ENCODE measurements around the gene FRMPD1.
A peak's percentile ranks its signal among the peaks of the same experiment; 100 is the strongest.

Gene FRMPD1

DNA sequence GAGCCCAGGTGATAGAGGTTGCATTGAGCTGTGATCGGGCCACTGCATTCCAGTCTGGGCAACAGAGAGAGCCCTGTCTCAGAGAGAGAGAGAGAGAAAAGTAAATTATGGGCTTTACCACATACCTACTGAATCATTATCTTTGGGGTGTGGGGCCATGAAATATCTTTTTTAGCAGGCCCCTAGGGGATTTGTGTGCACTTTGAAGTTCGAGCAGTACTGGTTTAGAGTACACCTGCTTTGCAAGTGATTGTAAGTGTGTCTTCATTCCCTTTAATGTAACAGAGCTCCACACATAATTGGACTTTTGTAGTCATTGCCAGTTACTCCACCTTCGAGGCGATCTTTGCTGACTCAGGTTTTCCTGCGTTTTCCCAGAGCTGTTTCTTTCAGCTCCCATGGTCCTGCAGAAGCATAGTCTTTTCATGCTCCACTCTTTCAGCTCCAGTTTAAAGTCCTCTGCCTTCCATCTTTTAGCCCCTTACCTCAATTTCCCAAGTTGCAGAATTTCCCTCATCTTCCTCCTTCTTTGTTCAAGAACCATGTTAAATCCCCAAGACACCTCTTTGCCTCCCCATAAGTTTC, 24.0 kb upstream of the FRMPD1 start:
- DNase-seq, result no peak

DNA sequence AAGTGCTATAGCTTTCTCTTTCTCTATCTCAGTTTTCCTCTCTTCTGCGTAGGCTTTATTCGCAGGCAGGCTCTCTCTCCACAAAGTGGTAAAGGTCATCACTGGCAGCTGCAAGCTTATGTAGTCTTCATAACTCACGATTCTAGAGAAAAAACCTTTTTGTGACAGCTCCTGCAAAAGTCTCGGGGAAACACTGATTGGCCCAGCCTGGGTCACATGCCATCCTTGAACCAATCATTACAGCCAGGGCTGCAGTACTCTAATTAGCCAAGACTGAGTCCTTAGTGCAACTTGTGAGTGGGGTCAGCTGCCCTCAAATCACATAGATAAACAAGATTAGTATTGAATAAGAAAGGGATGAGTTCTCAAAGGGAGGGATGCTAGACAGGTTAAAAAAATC, 18.3 kb upstream of the FRMPD1 start:
- DNase-seq, result no peak

DNA sequence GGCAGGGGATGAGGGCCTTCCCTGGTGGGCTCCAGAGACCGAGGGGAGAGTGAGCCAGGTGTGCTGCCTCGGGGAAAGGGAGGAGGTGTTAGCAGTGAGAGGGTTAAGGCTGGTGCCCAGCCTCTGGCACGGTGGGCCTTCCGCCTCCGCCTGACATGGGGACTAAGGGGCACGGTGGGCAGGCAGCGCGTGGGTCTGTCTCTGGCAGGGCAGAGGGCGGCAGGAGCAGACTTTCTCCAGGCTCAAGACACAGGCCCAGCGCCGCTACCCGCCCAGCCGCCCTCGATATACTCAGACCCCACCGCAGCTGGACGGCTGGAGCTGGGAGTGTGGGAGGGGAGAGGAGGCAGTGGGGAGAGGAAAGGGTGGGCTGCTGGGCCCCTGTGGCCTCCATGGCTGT, 14.9 kb upstream of the FRMPD1 start:
- DNase-seq, result no peak

DNA sequence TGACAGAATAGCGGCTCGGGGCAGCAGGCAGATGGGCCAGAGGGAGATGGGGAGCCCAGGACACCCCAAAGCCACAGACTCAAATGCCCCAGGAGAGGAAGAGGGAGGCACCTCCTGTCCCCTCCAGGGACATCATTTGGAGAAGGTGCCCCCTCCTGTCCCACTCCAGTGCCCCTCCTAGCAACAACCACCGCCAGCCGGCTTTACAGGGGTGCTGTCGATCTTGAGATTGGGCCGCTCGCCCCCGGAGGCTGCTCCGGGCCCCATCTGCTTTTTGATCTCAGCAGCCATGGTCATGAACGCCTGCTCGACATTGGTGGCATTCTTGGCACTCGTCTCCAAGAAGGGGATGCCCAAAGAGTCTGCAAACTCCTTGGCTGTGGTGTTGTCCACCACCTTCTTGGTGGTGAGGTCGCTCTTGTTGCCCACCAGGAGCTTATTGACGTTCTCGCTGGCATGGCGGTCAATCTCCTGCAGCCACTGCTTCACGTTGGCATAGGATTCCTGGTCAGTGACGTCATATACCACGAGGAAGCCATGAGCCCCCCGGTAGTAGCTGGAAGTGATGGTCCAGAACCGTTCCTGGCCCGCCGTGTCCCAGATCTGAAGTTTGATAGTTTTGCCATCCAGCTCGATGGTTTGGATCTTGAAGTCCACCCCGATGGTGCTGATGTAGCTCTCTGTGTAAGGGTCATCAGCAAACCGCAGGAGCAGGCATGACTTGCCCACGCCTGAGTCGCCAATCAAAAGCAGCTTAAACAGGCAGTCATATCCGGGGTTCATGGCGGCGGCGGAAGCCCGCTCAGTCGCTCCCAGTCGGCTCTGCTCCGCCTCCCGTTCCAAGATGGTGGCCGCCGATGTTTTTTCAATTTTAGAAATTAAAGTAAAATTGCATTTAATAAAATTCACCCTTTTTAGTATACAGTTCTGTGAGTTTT, 14.0 kb upstream of the FRMPD1 start:
- no peak for DNase-seq

DNA sequence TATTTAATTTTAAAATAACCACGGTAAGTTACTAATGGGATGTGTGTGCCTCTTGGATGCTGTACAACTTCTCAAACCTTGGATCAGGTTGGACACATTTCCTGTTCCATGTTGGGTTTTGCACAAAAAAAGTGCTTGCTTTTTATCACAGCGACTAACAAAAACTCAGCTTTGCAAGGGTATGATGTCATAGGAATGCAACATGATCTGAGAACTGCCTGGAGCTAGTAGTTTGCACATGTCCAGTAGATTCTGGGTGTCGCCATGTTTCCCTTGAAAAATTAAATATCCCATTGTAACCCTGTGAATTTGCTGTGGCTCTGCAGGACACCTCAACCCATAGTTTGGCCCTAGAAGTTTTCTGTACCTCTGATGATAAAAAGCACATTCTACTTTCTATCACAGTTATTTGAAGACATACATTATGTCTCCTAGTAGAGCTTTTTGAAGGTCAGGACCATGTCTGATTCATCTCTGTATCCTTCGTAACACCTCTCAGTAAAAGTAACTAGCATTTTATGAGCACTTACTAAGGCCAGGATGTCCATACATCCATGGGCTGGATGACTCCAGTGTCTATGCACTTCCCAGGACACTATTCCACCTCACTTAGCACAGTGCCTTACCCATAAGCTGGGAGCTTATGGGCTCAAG, 11.5 kb upstream of the FRMPD1 start:
- DNase-seq, result no peak

DNA sequence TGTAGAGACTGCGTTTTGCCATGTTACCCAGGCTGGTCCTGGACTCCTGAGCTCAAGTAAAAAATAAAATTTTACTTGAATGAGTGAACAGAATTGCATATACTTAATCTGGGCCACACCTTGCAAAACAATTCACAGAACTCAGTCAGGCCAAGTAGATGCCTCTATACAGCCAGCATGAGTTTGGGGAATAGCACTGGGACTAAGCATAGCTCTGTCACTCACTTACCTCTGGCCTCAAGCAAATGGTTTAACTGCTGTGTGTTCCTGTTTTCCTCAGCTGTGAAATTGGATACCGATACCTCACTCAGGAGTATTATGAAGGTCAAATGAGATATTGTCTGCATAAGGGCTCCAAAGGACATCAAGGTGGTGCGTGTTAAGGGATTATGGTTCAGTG, 10.9 kb upstream of the FRMPD1 start:
- DNase-seq, result no peak

DNA sequence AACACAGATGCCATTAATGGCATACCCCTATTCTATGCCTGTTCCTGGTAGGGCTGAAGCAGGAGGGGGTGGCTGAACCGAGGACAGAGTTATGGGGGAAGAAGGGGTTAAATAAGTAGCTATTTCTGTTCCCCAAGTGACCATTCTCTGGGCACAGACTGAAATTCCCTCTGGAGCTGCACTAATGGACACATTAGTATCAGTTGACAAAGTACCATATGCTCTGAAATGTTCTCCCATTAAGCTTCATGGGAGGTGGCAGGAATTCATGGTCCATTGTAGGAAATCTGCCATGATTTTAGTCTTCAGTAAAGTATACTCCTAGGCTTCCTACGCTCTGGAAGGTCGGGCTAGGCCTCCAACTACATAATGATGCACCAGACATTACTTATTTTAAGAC, 10.5 kb upstream of the FRMPD1 start:
- DNase-seq, result no peak

DNA sequence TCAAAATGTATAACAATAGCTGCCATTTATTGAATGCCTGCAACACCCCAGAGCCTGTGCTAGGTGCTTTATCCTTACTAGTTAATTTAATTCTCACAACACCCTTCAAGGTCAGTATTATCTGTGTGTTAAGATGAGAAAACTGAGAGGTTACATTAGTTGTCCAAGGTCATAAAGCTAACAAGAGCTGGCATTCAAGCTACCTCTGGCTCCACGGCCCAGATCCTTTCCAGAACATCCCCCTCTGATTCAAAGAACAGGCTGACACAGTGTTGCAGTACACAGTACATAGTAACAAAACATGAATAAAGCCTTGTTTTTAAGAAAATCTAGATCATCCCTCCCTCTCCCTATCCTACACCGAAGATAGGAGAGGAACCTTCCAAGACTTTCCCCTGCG, 9.4 kb upstream of the FRMPD1 start:
- no peak for DNase-seq

DNA sequence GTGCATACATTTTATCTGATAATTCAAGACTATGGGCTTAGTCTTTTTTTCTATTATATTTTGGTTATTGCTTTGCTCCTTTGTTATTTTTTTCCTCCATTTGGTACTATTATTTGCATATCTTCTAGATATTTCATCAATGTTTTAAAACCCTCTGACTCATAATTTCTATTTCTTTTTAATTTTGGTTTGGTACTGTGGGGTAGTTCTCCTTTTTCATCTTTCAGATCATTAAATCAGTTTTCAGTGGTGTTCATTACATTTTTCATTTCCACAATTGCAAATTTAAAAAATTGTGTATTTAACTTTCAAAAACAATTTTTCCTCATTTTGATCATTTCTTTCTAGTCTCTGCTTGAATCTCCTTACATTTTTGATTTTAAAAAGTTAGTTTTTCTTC, 7.5 kb upstream of the FRMPD1 start:
- DNase-seq, result no peak

DNA sequence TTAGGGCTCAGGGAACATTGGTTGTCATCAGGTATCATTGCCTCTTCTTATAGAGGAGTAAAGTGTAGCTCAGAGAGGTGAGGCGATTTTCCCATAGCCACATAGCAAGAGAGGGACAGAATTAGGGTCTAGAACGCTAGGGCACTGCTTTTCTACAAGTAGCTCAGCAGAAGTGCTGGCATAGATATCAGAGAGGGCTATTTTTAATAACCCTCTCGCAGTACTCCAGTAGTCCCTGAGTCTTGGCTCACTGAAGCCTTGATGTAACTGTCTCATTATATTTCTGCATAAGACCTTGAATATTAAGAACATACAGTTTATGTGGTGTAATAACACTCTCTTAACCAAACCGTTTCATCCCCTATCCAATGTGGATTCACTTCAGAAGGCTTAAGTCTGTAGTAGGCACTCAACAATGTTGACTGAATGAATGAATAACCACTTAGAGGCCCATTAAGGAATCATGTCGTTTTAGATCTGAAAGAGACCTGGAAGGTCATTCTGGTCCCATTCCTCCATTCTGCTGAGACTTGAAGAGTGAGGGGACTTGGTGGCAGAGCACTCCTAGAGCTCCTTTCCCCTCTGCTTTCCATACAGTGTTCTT, 4.7 kb upstream of the FRMPD1 start:
- peak in 1 of 2 experiments; percentile 56 for DNase-seq

DNA sequence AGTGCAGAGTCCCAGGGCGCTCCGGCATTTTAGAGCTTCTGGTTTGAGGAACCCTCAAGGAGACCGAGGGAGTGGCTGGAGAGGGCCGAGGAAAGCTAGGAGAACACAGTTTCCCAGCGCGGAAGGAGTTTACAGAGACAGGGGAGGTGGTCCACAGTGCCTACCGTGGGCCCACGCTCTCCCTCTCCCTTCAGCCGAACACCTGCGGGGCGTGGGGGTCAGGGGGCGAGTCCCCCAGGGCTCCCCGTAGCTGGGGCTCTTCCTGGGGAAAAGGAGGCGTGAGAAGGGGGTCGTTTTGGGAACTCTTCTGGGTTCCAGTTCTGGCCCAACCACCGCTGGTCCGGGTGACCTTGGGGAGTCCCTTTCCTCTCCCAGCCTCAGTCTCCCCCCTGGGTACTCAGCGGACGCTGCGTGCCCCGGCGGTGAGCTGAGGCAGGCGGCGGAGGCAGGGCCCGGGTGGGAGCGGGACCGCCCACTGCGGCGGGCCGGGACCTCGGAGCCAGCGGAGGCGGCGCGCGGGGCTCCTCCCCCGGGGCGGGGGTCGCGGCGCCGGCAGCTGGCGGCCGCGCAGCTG, 368 bp upstream of the FRMPD1 start:
- DNase-seq, result no peak

DNA sequence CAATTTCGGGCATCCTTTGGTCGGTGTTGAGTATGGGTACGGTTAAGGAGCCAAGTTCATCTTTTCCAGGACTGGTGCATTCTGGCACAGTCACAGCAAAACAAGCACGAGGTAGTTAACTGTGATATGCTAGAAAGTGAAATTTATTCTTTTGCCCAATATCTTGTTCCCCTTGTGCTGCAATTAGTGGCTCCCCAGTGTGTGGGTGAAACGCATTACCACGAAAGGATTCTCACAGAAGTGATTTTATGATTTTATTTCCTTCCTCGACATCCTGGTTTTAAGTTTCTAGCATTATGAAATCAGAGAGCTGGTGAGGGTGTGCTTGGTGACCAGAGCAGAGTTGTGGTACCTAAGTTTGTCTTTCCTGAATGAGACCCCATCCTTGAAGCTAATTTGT, 1.5 kb downstream of the FRMPD1 start:
- no peak for DNase-seq

DNA sequence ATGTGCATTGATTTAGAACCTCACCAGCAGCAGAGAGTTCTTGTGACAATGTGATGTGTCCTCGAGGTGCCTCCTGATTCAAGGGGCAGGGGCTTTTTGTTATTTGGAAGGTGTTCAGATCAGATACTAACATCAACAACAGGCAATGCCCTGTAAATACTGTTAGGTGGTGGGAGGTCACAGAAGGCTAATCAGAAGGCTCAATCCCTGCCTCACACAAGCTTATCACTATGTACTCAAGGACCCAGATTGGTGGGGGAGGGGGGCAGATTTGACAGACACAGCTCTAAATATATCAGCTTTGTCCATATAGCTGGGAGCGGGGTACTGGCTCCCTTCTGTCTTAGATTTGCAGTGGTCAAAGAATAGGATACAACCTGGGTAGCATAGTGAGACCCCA, 2.6 kb downstream of the FRMPD1 start:
- no peak for DNase-seq

DNA sequence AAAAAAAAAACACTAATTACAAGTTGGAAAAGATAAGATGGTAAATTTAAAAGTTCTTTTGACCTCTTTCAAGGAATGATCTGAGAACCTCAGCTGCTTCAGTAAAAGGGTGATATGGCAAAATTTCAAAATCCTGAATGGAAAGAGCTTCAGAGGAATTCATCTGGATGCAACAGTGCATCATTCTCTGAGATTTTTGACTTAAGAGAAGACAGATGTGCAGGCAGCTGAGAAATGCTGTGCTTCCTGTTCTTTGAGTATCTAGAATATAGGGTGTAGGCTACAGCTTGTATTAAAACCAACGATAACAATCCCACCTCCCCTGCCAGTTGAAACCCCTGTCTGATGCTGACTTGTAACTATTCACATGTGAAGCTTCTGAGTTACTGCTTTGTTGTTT, 6.2 kb downstream of the FRMPD1 start:
- no peak for DNase-seq

DNA sequence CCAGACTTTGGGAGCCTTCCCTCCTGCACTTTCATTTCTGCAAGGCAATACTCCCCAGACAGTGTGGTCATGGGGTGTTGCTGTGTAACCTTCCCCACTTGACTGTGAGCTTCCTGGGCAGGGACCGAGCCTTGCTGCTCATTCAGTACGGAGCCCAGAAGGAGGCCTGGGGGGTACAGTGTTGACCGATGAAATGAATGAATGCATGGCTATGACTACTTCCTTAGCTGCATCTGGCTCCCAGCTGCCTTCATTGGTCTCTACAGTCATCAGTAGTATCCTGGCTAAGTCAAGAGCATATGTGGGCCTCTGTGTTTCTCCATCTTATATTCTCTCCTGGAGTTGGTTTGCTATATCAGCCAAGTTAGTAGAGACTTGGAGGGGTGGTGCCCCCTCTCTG, 9.9 kb downstream of the FRMPD1 start:
- no peak for DNase-seq

DNA sequence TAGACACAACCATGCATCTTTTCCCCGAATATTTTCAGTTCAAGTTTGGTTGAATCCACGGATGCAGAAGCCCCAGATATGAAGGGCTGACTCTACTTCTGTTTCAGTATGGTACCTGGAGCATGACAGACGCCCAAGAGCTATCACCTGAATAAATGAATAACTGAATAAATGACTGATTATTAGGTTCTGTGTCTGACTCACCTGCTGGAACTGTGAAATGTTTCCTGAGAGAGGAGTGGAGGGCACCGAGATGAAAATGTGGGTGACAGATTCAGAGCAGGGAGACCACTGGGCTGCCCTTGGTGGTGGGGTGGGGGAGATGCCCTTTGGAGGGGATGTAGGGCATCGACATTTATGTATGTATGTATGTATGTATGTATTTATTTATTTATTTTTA, 13.2 kb downstream of the FRMPD1 start:
- no peak for DNase-seq

DNA sequence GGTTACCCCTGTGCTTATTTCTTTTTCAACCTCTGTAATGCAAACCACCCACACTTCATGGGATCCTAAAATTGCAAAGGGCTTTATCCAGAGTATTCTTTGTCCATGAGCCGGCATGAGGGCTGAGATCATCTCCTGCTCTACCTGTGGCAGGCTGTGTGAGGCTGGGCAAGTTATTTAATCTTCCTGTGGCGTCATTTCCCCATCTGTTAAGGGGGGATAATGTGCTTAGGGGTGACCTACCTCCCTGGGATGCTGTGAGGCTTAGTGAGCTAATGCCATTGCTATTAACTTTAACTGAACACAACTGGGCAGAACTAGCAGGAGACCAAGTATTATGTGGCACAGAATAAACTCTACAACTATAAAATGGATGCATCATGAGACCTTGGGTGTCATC, 17.0 kb downstream of the FRMPD1 start:
- no peak for DNase-seq

DNA sequence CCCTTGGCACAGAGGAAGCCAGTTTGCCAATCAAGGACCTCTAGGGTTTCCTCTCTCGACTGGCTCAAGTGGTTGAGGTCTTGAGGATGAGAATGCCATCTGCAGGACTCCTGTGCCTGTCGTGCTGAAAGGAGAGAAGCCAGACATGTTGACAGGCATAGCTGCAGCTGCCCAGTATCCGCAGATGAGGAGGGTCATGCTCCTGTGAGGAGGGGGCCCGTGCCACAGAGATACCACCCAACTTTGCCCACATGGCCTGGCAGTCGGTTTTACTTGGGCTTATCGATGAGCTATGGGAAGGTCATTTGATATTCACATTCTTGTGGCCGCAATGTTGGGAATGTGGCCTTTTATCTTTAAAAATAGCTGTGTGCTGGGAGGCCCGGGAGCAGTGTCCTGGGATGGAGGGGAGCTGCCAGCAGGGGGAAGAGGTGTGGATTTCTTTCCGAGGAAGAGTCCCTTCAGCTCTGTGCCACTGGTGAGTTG, 17.4 kb downstream of the FRMPD1 start:
- DNase-seq, result peak; percentile 14 to 23

DNA sequence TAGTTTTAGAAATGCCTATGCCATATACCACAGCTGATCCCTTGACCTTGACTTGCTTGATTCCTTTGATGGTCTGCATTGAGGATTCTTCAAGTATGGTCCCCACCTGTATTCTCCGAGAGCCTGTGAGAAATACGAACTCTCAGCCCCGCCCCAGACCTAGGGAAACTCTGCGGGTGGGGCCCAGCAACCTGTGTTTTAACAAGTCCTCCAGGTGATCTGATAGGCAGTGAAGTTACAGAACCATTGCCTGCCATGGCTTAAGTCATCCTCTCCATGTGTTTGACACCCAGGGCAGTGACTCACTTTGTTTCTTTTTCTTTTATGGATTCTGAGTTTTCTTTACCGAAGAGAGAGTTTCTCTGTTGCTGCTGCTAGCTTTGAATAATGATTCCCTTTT, 18.5 kb downstream of the FRMPD1 start:
- no peak for DNase-seq

DNA sequence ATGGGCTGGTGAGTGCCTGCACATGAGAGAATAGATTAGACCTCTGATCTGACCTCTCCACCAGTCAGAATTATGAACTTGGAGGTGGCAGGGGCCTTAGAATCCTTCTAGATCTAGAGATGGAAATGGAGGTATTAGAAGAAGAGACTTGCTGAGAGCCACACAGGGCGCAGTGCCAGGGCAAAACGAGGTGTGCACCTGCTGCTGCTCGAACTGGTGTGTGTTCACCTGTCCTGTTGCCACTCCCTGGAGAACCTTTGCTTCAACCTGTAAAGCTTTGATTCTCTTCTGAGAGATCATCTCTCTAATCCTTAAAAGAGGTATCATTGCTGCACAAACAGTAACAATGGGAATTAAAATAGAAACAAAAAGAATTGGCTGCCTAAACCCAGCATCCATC, 24.9 kb downstream of the FRMPD1 start:
- DNase-seq, result peak; percentile 27 to 46

DNA sequence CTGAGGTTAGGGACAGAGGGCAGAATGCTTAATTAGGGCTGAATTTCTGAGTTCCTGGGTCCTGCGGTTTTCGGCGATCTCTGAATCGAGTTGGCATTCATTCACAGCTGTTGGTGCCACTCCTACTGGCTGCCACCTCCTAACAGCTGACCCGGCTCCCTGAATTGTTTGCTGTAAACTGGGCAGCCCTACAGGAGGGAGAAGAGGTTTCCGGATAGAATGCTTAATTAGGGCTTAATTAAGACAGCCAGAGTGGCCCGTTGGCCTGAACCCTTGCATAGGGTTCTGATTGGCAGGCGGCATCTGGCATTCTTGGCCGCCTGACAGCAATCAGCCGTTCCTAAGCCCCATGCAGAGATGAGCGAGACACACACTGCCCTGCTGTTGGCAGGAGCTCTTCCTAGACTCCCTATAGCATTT, 25.7 kb downstream of the FRMPD1 start:
- no peak for DNase-seq

DNA sequence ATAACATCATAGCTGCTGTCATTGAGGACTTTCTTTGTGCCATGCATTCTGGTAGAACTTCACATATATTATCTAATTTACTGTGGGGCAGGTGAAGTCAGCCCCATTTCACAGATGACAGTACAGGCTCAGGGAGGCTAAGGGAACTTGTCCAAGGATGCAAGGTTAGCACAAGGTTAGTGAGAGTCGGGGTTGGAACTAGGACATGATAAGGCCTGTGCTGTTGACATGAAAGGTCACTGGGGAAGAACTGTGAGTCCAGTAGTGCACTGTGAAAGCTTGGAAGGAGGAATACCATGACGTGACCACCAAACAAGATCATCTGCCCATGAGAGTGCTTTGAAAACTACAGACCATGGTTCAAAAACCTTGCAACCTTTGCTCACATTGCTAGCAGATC, 26.7 kb downstream of the FRMPD1 start:
- DNase-seq, result no peak

DNA sequence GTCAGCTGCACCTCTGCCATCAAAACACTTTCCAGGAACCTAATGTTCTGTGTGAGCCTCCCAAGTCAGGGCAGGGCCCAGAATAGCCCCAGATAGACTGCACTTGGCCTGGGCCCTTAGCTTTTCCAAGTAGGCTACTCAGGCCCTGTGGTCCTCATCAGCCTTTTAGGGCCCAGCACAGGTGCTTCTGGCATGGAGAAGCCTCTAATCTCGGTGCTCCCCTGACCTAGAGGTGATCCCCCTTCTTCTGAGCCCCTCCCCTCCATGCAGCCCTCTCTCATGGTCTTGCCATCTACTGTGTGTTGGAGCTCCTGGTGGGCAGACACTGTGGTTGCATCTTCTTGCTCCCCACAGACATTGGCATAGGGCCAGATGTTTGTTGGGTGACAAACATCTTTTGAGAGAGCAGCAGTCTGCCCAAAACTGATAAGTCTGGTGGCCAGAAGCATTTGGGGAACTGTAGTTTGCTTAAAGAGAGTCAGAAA, 28.1 kb downstream of the FRMPD1 start:
- DNase-seq, result no peak

Data from NCI-H187 (cell line).